HepG2 (cell line): Measurements from ENCODE around the gene ZNF330.

ENCODE experiments used
- CHD2 ChIP-seq: IDR thresholded peaks from 2 replicates; pipeline ENCODE4 v1.6.1; 2011; ENCODE audit warnings: low read depth, low read length, improper control_type of control experiment
- POLR2A ChIP-seq, 2 experiments: IDR thresholded peaks; 2 replicates each; pipeline ENCODE4 v1.6.1; 2011; ENCODE audit warnings: low read depth in 2 of 2, low read length in 2 of 2, mild to moderate bottlenecking in 1 of 2, moderate library complexity in 1 of 2; ENCODE audit not compliant: insufficient read depth in 1 of 2

- TF ChIP-seq CHD2 (no peak), POLR2A (IDR thresholded peaks at IDR 0.05; ENCODE audit: insufficient read depth in 1 of 2, low read depth in 2 of 2, low read length in 2 of 2) (no peak)
Observed at GRCh38 chr4:141174457-141174856, 46.2 kb upstream of the ZNF330 start.
